HEK293 (cell line): ENCODE results near the gene ELAPOR1.
A peak's percentile ranks its signal among the peaks of the same experiment; 100 is the strongest.

Experiments
- CTCF ChIA-PET: fragments of 350-600 bp; formaldehyde crosslinking; extraction: SDS; loops from one replicate; lab custom pipeline; 2021; ENCODE audit warnings: antibody characterized with exemption; lab: Yijun Ruan, JAX
- POLR2A ChIA-PET: fragments of 300-600 bp; formaldehyde crosslinking; extraction: SDS; loops from one replicate; lab custom pipeline; 2020; ENCODE audit warnings: antibody characterized with exemption, inconsistent platforms; lab: Yijun Ruan, JAX
- H3K27ac ChIP-seq: fragments of 200-500 bp; sonication (Bioruptor generic); 2 replicates; pipeline ENCODE4 v1.5.1; 2014; ENCODE audit warnings: low read depth, low read length, control low read depth, inconsistent platforms; ENCODE audit errors: extremely low read depth
- H3K36me3 ChIP-seq, 2 experiments: fragments of 200-500 bp in 1 of 2; sonication (Bioruptor generic) in 1 of 2; 1 replicate in 1 of 2; 2 replicates in 1 of 2; pipeline ENCODE4 v1.5.1; 2014 to 2017; ENCODE audit warnings: inconsistent platforms in 2 of 2, low read length in 2 of 2; ENCODE audit not compliant: control insufficient read depth in 2 of 2, insufficient read depth in 1 of 2
- H3K4me1 ChIP-seq: fragments of 200-500 bp; sonication (Bioruptor generic); 2 replicates; pipeline ENCODE4 v1.5.1; 2014; ENCODE audit warnings: mild to moderate bottlenecking, low read length, inconsistent platforms; ENCODE audit not compliant: control insufficient read depth, insufficient read depth
- H3K4me3 ChIP-seq: 2 replicates; pipeline ENCODE4 v1.5.1; 2011; ENCODE audit warnings: low read depth, mild to moderate bottlenecking, control low read depth, low read length, moderate library complexity
- H3K9me3 ChIP-seq: fragments of 200-500 bp; sonication (Bioruptor generic); 2 replicates; pipeline ENCODE4 v1.5.1; 2014; ENCODE audit warnings: low read depth, low read length, inconsistent platforms; ENCODE audit not compliant: control insufficient read depth, insufficient read depth
- BCL11B ChIP-seq: fragments of 450-650 bp; formaldehyde crosslinking; IDR thresholded peaks from 2 replicates; pipeline ENCODE4 v1.5.1; 2016; ENCODE audit warnings: low read depth, missing biosample characterization, missing genetic modification characterization
- ZBTB20 ChIP-seq: fragments of 450-650 bp; formaldehyde crosslinking; IDR thresholded peaks from 2 replicates; pipeline ENCODE4 v1.5.1; 2016; ENCODE audit warnings: missing biosample characterization, missing genetic modification characterization
- ZBTB7A ChIP-seq: fragments of 450-650 bp; formaldehyde crosslinking; IDR thresholded peaks from 2 replicates; pipeline ENCODE4 v1.5.1; 2016; ENCODE audit warnings: low read depth, missing biosample characterization, missing genetic modification characterization
- ZNF19 ChIP-seq: fragments of 450-650 bp; formaldehyde crosslinking; IDR thresholded peaks from 2 replicates; pipeline ENCODE4; 2016; ENCODE audit warnings: missing biosample characterization, missing genetic modification characterization, low read depth
- ZNF211 ChIP-seq: fragments of 450-650 bp; formaldehyde crosslinking; IDR thresholded peaks from 2 replicates; pipeline ENCODE4 v1.5.1; 2016; ENCODE audit warnings: low read depth, missing biosample characterization, missing genetic modification characterization
- ZNF292 ChIP-seq: fragments of 450-650 bp; formaldehyde crosslinking; IDR thresholded peaks from 2 replicates; pipeline ENCODE4 v1.5.1; 2016; ENCODE audit warnings: low read depth, missing biosample characterization, missing genetic modification characterization, borderline replicate concordance
- ZNF391 ChIP-seq: fragments of 450-650 bp; formaldehyde crosslinking; IDR thresholded peaks from 2 replicates; pipeline ENCODE4 v1.5.1; 2016; ENCODE audit warnings: low read depth, missing biosample characterization, missing genetic modification characterization, borderline replicate concordance
- ZNF530 ChIP-seq: fragments of 450-650 bp; formaldehyde crosslinking; IDR thresholded peaks from 2 replicates; pipeline ENCODE4 v1.5.1; 2016; ENCODE audit warnings: low read depth, missing biosample characterization, missing genetic modification characterization
- ZNF600 ChIP-seq: fragments of 450-650 bp; formaldehyde crosslinking; IDR thresholded peaks from 2 replicates; pipeline ENCODE4 v1.5.1; 2016; ENCODE audit warnings: missing biosample characterization, missing genetic modification characterization
- ZNF660 ChIP-seq: fragments of 450-650 bp; IDR thresholded peaks from 2 replicates; pipeline ENCODE4 v1.5.1; 2018; ENCODE audit warnings: missing biosample characterization, mild to moderate bottlenecking, missing genetic modification characterization
- ZNF792 ChIP-seq: fragments of 450-650 bp; formaldehyde crosslinking; IDR thresholded peaks from 2 replicates; pipeline ENCODE4 v1.5.1; 2016; ENCODE audit warnings: missing biosample characterization, missing genetic modification characterization
- ZNF837 ChIP-seq: fragments of 450-650 bp; formaldehyde crosslinking; IDR thresholded peaks from 2 replicates; pipeline ENCODE4 v1.5.1; 2016; ENCODE audit warnings: missing biosample characterization, missing genetic modification characterization
- TF ChIP-seq, protein P1 (sequence below): fragments of 450-650 bp; formaldehyde crosslinking; IDR thresholded peaks from 2 replicates; pipeline ENCODE4 v1.5.1; 2016; ENCODE audit warnings: missing biosample characterization, missing genetic modification characterization, low read depth
- TF ChIP-seq, protein P2 (sequence below): fragments of 450-650 bp; formaldehyde crosslinking; IDR thresholded peaks from 2 replicates; pipeline ENCODE4 v1.5.1; 2017; ENCODE audit warnings: missing biosample characterization, missing genetic modification characterization
- TF ChIP-seq, protein P3 (sequence below): fragments of 450-650 bp; IDR thresholded peaks from 2 replicates; pipeline ENCODE4 v1.5.1; 2018; ENCODE audit warnings: missing biosample characterization, missing genetic modification characterization
- TF ChIP-seq, protein P4 (sequence below): fragments of 450-650 bp; formaldehyde crosslinking; IDR thresholded peaks from 2 replicates; pipeline ENCODE4 v1.5.1; 2016; ENCODE audit warnings: missing biosample characterization, missing genetic modification characterization
- TF ChIP-seq, protein P5 (sequence below): fragments of 450-650 bp; formaldehyde crosslinking; IDR thresholded peaks from 2 replicates; pipeline ENCODE4 v1.5.1; 2016; ENCODE audit warnings: missing biosample characterization, missing genetic modification characterization
- TF ChIP-seq, protein P6 (sequence below): fragments of 450-650 bp; formaldehyde crosslinking; IDR thresholded peaks from 2 replicates; pipeline ENCODE4 v1.5.0; 2017; ENCODE audit warnings: missing biosample characterization, missing genetic modification characterization, borderline replicate concordance
- TF ChIP-seq, protein P7 (sequence below): fragments of 450-650 bp; formaldehyde crosslinking; IDR thresholded peaks from 2 replicates; pipeline ENCODE4 v1.5.1; 2016; ENCODE audit warnings: missing biosample characterization, missing genetic modification characterization

ELAPOR1 gene

DNA sequence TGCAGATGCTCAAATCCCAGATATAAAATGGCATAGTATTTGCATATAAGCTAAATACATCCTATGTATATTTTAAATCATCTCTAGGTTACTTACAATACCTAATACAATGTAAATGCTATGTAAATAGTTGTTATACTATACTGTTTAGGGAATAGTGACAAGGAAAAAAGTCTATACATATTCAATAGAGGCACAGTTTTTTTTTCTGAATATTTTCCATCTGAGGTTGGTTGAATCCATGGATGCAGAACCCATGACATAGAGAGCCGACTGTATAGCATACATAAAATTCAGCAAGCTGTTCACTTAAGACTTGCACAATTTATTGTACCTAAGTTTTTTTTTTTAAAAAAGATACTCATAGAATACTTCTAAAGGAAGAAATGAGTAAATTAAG, 44.6 kb upstream of the ELAPOR1 start:
- no peak overlapping the region for H3K4me3 ChIP-seq
- H3K36me3 ChIP-seq, result peaks cover 18 to 68% of the 10 kb centered on the region in 2 experiments; a peak in 2 of 3 replicates
- TF ChIP-seq, protein P1, sequence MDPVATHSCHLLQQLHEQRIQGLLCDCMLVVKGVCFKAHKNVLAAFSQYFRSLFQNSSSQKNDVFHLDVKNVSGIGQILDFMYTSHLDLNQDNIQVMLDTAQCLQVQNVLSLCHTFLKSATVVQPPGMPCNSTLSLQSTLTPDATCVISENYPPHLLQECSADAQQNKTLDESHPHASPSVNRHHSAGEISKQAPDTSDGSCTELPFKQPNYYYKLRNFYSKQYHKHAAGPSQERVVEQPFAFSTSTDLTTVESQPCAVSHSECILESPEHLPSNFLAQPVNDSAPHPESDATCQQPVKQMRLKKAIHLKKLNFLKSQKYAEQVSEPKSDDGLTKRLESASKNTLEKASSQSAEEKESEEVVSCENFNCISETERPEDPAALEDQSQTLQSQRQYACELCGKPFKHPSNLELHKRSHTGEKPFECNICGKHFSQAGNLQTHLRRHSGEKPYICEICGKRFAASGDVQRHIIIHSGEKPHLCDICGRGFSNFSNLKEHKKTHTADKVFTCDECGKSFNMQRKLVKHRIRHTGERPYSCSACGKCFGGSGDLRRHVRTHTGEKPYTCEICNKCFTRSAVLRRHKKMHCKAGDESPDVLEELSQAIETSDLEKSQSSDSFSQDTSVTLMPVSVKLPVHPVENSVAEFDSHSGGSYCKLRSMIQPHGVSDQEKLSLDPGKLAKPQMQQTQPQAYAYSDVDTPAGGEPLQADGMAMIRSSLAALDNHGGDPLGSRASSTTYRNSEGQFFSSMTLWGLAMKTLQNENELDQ (tag by site-specific recombination), result no peak
- TF ChIP-seq, protein P2, sequence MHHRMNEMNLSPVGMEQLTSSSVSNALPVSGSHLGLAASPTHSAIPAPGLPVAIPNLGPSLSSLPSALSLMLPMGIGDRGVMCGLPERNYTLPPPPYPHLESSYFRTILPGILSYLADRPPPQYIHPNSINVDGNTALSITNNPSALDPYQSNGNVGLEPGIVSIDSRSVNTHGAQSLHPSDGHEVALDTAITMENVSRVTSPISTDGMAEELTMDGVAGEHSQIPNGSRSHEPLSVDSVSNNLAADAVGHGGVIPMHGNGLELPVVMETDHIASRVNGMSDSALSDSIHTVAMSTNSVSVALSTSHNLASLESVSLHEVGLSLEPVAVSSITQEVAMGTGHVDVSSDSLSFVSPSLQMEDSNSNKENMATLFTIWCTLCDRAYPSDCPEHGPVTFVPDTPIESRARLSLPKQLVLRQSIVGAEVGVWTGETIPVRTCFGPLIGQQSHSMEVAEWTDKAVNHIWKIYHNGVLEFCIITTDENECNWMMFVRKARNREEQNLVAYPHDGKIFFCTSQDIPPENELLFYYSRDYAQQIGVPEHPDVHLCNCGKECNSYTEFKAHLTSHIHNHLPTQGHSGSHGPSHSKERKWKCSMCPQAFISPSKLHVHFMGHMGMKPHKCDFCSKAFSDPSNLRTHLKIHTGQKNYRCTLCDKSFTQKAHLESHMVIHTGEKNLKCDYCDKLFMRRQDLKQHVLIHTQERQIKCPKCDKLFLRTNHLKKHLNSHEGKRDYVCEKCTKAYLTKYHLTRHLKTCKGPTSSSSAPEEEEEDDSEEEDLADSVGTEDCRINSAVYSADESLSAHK, result no peak
- no peak for TF ChIP-seq ZNF19
- no peak for TF ChIP-seq ZNF292 (tag by site-specific recombination)
- ChIA-PET CTCF (no interaction called here), POLR2A (interaction anchor here (1.3 kb wide), 1 partner anchor 31 kb away, joined by 4 read pairs; no protein-coding TSS in a partner anchor)
- no peaks in the 10 kb centered on the region for H3K9me3 ChIP-seq
- no peaks in the 10 kb centered on the region for H3K4me1 ChIP-seq
- H3K27ac ChIP-seq, result no peak overlapping the region

DNA sequence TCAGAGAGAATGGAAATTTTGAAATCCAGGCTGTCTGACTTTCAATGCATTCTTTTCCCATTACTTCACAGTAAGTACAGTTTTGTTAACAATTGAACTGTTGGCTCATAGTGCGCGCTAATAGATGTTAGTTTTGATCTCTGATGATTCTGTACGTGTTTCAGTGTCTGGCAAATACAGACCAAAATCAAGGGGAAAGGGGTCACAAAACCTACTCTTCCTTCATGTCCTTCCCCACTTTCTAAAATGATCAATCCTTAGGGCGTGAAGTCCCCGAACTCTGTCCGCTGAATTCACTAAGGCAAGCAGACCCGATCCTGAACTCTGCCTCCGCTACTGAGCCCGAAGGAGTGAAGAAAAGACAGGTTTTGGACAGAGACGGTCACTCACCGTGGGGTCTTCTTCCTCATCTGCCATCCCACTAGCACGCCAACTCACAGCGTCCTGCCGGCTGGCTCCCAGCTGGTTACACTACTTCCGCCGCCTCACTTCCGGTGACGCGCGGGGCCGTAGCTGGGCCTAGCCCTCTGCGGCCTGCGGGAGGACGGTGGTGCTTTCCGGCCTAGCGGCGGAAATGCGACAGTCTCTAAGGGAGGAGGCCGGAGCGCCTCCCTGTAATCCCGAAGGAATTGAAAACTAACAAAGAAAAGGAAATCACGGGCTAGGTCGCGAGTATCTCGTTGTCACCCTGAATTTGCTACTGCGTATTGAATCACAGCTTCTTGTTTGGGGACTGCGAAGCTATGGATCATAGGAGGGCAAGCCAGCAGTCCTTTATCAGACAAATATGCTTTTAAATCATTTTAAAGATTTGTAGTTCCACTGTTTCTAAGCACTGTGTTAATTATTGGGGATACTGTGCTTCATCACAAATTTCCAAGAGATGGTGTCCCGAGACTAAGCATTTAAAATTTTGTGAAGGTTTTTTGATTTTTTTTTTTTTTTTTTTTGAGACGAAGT, 38.1 kb upstream of the ELAPOR1 start, which contains the start of gene TAF13:
Gene TAF13 (minus strand): TSS at position 473 of the 960 bp plus-strand sequence. CDS start 56 bp downstream, at position 417.
- Histone ChIP-seq H3K36me3 (peaks cover 0 to 19% of the 10 kb centered on the region in 2 experiments; a peak in 1 of 3 replicates), H3K4me3 (peak within 1 kb of the TSS; percentile 97), H3K9me3 (no peaks in the 10 kb centered on the region), H3K4me1 (no peaks in the 10 kb centered on the region), H3K27ac (peak within 1 kb of the TSS; percentile 80)
- CTCF ChIA-PET, result interaction anchor here (1.2 to 1.6 kb wide), 2 partner anchors 13 to 25 kb away, joined by 5 to 6 read pairs; no protein-coding TSS in a partner anchor
- POLR2A ChIA-PET, result interaction anchor here (0.6 to 1.3 kb wide), 13 partner anchors 12 to 50 kb away, joined by 3 to 32 read pairs (median 4); partner anchors contain the start of genes TMEM167B and WDR47
- no peak for TF ChIP-seq ZNF530 (tag by site-specific recombination)
- TF ChIP-seq, protein P3, sequence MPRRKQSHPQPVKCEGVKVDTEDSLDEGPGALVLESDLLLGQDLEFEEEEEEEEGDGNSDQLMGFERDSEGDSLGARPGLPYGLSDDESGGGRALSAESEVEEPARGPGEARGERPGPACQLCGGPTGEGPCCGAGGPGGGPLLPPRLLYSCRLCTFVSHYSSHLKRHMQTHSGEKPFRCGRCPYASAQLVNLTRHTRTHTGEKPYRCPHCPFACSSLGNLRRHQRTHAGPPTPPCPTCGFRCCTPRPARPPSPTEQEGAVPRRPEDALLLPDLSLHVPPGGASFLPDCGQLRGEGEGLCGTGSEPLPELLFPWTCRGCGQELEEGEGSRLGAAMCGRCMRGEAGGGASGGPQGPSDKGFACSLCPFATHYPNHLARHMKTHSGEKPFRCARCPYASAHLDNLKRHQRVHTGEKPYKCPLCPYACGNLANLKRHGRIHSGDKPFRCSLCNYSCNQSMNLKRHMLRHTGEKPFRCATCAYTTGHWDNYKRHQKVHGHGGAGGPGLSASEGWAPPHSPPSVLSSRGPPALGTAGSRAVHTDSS, result peak; percentile 45
- TF ChIP-seq, protein P4, sequence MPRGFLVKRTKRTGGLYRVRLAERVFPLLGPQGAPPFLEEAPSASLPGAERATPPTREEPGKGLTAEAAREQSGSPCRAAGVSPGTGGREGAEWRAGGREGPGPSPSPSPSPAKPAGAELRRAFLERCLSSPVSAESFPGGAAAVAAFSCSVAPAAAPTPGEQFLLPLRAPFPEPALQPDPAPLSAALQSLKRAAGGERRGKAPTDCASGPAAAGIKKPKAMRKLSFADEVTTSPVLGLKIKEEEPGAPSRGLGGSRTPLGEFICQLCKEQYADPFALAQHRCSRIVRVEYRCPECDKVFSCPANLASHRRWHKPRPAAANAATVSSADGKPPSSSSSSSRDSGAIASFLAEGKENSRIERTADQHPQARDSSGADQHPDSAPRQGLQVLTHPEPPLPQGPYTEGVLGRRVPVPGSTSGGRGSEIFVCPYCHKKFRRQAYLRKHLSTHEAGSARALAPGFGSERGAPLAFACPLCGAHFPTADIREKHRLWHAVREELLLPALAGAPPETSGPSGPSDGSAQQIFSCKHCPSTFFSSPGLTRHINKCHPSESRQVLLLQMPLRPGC, result no peak
- TF ChIP-seq BCL11B (tag by site-specific recombination), result peak; percentile 55; the same call in 1 of the 2 replicates
- peak; percentile 81 for TF ChIP-seq ZNF600 (tag by site-specific recombination)
- TF ChIP-seq, protein P5, sequence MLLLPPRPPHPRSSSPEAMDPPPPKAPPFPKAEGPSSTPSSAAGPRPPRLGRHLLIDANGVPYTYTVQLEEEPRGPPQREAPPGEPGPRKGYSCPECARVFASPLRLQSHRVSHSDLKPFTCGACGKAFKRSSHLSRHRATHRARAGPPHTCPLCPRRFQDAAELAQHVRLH (tag by site-specific recombination), result no peak
- no peak for TF ChIP-seq ZNF792 (tag by site-specific recombination)
- TF ChIP-seq ZNF391 (tag by site-specific recombination), result no peak
- TF ChIP-seq ZBTB7A, result no peak
- TF ChIP-seq, protein P6, sequence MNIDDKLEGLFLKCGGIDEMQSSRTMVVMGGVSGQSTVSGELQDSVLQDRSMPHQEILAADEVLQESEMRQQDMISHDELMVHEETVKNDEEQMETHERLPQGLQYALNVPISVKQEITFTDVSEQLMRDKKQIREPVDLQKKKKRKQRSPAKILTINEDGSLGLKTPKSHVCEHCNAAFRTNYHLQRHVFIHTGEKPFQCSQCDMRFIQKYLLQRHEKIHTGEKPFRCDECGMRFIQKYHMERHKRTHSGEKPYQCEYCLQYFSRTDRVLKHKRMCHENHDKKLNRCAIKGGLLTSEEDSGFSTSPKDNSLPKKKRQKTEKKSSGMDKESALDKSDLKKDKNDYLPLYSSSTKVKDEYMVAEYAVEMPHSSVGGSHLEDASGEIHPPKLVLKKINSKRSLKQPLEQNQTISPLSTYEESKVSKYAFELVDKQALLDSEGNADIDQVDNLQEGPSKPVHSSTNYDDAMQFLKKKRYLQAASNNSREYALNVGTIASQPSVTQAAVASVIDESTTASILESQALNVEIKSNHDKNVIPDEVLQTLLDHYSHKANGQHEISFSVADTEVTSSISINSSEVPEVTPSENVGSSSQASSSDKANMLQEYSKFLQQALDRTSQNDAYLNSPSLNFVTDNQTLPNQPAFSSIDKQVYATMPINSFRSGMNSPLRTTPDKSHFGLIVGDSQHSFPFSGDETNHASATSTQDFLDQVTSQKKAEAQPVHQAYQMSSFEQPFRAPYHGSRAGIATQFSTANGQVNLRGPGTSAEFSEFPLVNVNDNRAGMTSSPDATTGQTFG, result no peak
- peak; percentile 69; the same call in 1 of the 2 replicates for TF ChIP-seq ZNF660
- TF ChIP-seq ZBTB20 (tag by site-specific recombination), result no peak; the same call in 1 of the 2 replicates
- TF ChIP-seq ZNF211 (tag by site-specific recombination), result no peak
- TF ChIP-seq ZNF837 (tag by site-specific recombination), result no peak
- TF ChIP-seq, protein P7, sequence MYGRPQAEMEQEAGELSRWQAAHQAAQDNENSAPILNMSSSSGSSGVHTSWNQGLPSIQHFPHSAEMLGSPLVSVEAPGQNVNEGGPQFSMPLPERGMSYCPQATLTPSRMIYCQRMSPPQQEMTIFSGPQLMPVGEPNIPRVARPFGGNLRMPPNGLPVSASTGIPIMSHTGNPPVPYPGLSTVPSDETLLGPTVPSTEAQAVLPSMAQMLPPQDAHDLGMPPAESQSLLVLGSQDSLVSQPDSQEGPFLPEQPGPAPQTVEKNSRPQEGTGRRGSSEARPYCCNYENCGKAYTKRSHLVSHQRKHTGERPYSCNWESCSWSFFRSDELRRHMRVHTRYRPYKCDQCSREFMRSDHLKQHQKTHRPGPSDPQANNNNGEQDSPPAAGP (tag by site-specific recombination), result no peak
